22Rv1 (cell line): Measurements from ENCODE around the gene GSTCD.
"Not testable (repeated sequence)": the region's sequence is repeated elsewhere in the genome, so short reads cannot be mapped to it uniquely, and the experiment has no call there.

Source experiments
- H3K27ac ChIP-seq: fragments of 450-650 bp; 2 replicates; pipeline ENCODE4 v1.5.1; 2017
- CTCF ChIP-seq: fragments of 450-650 bp; IDR thresholded peaks from 2 replicates; pipeline ENCODE4 v1.5.1; 2017; ENCODE audit warnings: mild to moderate bottlenecking
- ZFX ChIP-seq: fragments of 450-650 bp; IDR thresholded peaks from 2 replicates; pipeline ENCODE4 v1.6.1; 2017; ENCODE audit warnings: antibody characterized with exemption, borderline replicate concordance

GSTCD gene

GRCh38 chr4:105751718-105752299, 43.2 kb downstream of the GSTCD start:
- H3K27ac ChIP-seq = no peak overlapping the region
- TF ChIP-seq ZFX (no peak), CTCF (no peak)

GRCh38 chr4:105753361-105753760, 44.8 kb downstream of the GSTCD start:
- no peak for TF ChIP-seq ZFX
- TF ChIP-seq CTCF = no peak
- H3K27ac ChIP-seq = no peak overlapping the region

GRCh38 chr4:105755375-105755774, 46.8 kb downstream of the GSTCD start:
- H3K27ac ChIP-seq = no peak overlapping the region
- TF ChIP-seq CTCF (no peak), ZFX (no peak)

- TF ChIP-seq CTCF = no peak
- TF ChIP-seq ZFX = no peak
- no peak overlapping the region for H3K27ac ChIP-seq
Observed at GRCh38 chr4:105758958-105759357, 50.4 kb downstream of the GSTCD start.

GRCh38 chr4:105765690-105766407, 57.3 kb downstream of the GSTCD start:
- H3K27ac ChIP-seq = no peak overlapping the region
- no peak for TF ChIP-seq ZFX
- TF ChIP-seq CTCF = no peak

- no peak for TF ChIP-seq CTCF
- no peak for TF ChIP-seq ZFX
- no peak overlapping the region for H3K27ac ChIP-seq
Observed at GRCh38 chr4:105767579-105767978, 59.0 kb downstream of the GSTCD start.

GRCh38 chr4:105770524-105770923, 61.9 kb downstream of the GSTCD start:
- H3K27ac ChIP-seq = not testable (repeated sequence)

GRCh38 chr4:105772065-105772464, 63.5 kb downstream of the GSTCD start:
- not testable (repeated sequence) for H3K27ac ChIP-seq

- not testable (repeated sequence) for H3K27ac ChIP-seq
Observed at GRCh38 chr4:105775760-105776415, 67.3 kb downstream of the GSTCD start.
